GM21447 (cell line): ENCODE results near the gene ALPK3.

Experiments
- ATAC-seq: cut with Tn5 transposase; IDR thresholded peaks from one replicate; pipeline ENCODE4 v1.9.1; 2021; ENCODE audit not compliant: unreplicated experiment

ALPK3 gene

GRCh38 chr15:84816694-84817465 is at the start of gene ALPK3:
TSS of gene ALPK3 (plus strand) at chr15:84817356. CDS start at chr15:84817453, 97 bp downstream.
- no peak for ATAC-seq

- ATAC-seq = no peak
Observed at GRCh38 chr15:84772031-84772430, 45.1 kb upstream of the ALPK3 start.

- ATAC-seq = no peak
Observed at GRCh38 chr15:84772467-84772866, 44.7 kb upstream of the ALPK3 start.

- ATAC-seq = no peak
Observed at GRCh38 chr15:84773716-84774115, 43.4 kb upstream of the ALPK3 start.

- ATAC-seq = no peak
Observed at GRCh38 chr15:84775867-84776449, 41.2 kb upstream of the ALPK3 start.

GRCh38 chr15:84778194-84778593 is 39.0 kb upstream of the ALPK3 start:
- ATAC-seq = no peak

GRCh38 chr15:84780492-84780891 is 36.7 kb upstream of the ALPK3 start:
- no peak for ATAC-seq

GRCh38 chr15:84781495-84781894 is 35.7 kb upstream of the ALPK3 start:
- no peak for ATAC-seq

- ATAC-seq = no peak
Observed at GRCh38 chr15:84782346-84782745, 34.8 kb upstream of the ALPK3 start.

- ATAC-seq = no peak
Observed at GRCh38 chr15:84783493-84784251, 33.5 kb upstream of the ALPK3 start.

GRCh38 chr15:84784262-84784661 is 32.9 kb upstream of the ALPK3 start:
- ATAC-seq = no peak

GRCh38 chr15:84785053-84785452 is 32.1 kb upstream of the ALPK3 start:
- no peak for ATAC-seq

GRCh38 chr15:84788500-84788899 is 28.7 kb upstream of the ALPK3 start:
- ATAC-seq = no peak

- no peak for ATAC-seq
Observed at GRCh38 chr15:84789762-84790161, 27.4 kb upstream of the ALPK3 start.

GRCh38 chr15:84790676-84791075 is 26.5 kb upstream of the ALPK3 start:
- ATAC-seq = no peak

GRCh38 chr15:84791763-84792162 is 25.4 kb upstream of the ALPK3 start:
- no peak for ATAC-seq

- ATAC-seq = no peak
Observed at GRCh38 chr15:84793431-84794161, 23.6 kb upstream of the ALPK3 start.

GRCh38 chr15:84794162-84794547 is 23.0 kb upstream of the ALPK3 start:
- no peak for ATAC-seq

GRCh38 chr15:84795186-84795585 is 22.0 kb upstream of the ALPK3 start:
- ATAC-seq = no peak

- ATAC-seq = no peak
Observed at GRCh38 chr15:84797212-84797611, 19.9 kb upstream of the ALPK3 start.

GRCh38 chr15:84797801-84798200 is 19.4 kb upstream of the ALPK3 start:
- no peak for ATAC-seq
